D721Med (cell line): ENCODE measurements around the gene RNF150.

ENCODE experiments used
- DNase-seq: peaks from one replicate; pipeline ENCODE4 v3.0.0; 2011; ENCODE audit warnings: low spot score; ENCODE audit not compliant: insufficient read length
- FAIRE-seq: peaks from 2 replicates; lab custom pipeline; 2011; peaks lifted over from hg19 to GRCh38; lab: Jason Lieb, UNC
- TF ChIP-seq, protein P1 (sequence below): IDR thresholded peaks from 2 replicates; pipeline ENCODE4 v1.5.1; 2012; ENCODE audit warnings: mild to moderate bottlenecking, control low read depth; ENCODE audit not compliant: insufficient read depth; ENCODE audit errors: missing control alignments

The RNF150 gene

DNA sequence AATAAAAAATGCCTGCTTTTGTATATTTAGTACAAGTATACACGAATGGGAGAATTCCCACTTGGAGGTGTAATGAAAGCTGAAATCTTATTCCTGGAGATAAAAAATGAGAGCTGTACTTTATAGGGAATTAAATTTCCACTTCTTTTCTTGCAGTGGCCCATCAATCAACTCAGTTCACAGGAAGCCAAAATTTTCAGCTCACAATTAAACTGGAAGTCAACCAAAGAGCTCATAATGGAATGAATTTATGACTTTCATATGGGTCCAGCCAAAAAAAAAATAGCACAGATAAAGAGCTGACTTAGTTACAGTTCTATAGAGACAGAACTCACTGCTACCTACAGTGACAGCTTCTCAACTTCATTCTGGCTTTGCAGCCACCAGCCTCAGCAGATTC is 261.9 kb downstream of the RNF150 start:
- FAIRE-seq: no peak
- no peak for DNase-seq
- TF ChIP-seq, protein P1, sequence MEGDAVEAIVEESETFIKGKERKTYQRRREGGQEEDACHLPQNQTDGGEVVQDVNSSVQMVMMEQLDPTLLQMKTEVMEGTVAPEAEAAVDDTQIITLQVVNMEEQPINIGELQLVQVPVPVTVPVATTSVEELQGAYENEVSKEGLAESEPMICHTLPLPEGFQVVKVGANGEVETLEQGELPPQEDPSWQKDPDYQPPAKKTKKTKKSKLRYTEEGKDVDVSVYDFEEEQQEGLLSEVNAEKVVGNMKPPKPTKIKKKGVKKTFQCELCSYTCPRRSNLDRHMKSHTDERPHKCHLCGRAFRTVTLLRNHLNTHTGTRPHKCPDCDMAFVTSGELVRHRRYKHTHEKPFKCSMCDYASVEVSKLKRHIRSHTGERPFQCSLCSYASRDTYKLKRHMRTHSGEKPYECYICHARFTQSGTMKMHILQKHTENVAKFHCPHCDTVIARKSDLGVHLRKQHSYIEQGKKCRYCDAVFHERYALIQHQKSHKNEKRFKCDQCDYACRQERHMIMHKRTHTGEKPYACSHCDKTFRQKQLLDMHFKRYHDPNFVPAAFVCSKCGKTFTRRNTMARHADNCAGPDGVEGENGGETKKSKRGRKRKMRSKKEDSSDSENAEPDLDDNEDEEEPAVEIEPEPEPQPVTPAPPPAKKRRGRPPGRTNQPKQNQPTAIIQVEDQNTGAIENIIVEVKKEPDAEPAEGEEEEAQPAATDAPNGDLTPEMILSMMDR: no peak

DNA sequence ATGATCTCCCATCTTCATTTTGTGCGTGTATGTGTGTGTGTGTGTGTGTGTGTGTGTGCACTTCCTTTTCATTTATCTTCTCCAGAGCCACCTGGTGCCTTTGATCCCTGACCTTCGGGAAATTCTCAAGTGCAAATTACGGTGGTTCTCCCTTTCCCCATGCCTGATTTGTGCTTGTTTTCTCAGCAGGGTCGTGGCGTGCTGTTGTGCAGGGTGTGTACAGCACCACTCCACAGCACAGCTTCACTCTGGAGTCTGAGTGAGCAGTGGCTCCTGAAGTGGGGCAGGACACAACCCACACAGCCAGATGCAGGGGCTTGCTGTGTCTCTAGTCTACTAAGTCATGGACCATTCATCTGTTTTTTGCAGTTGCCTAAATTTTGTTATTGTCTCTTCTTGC is 262.8 kb downstream of the RNF150 start:
- DNase-seq (no peak), FAIRE-seq (no peak)
- TF ChIP-seq, protein P1: no peak

DNA sequence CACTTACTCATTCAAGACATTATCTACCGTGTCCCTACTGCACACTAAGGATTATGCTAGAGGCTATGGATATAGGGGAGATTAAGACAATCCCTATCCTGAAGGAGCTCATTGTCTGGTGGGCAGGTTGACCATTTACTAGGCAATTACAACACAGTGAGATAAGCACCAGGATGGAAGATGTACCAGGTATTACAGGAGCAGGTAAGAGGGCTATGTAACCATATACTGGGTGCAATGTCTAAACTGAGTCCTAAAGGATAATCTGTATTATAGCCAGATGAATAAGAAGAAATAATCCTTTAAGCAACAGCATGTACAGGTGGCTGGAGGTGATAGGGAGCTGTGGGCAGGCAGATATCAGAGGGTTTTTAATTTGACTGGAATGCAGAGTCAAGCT is 263.8 kb downstream of the RNF150 start:
- DNase-seq (no peak), FAIRE-seq (peak; percentile 76)
- TF ChIP-seq, protein P1: no peak

DNA sequence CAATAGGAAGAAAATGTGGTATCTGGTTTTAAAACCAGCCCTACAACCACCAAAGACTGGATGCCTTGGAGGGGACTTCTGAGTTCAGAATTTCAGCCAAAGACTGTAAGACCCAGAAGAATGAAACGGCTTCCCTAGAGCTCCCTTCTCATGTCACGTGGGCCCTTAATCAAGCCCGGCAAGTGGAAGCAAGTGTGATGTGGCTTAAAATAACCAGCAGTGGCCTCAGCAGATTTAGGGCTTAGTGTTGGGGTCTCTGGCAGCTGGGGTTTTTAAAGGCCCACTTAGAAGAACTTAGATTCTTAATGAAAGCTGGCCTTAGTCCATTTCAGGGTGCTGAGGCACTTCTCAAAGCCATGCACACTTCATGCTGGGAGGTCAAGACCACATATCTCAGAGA is 265.9 kb downstream of the RNF150 start:
- no peak for FAIRE-seq
- TF ChIP-seq, protein P1: no peak
- no peak for DNase-seq

DNA sequence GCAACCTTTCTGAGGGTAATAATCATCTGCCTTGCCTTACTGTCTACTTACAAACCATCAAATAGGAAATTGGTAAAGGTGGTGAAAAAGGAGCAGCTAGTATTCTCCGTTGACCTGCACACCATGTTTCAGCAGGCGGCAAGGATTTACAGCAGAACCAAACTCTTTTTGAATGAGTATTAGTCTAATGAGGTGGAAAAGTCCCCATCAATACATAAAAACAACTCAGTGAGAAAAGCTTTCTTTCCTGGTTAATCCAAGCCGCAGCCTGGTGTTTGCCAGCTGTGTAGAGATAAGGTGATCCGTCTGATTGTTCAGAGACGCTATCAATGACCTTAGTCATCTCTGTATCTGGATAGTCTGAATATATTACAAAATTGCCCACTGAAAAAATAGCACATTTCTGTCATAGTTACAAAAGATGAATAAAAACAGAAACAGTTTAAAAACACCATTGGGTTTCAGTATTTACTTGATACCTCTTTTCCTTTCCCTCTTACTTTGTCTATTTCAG is 266.7 kb downstream of the RNF150 start:
- DNase-seq (no peak), FAIRE-seq (peak; percentile 6)
- TF ChIP-seq, protein P1: no peak

DNA sequence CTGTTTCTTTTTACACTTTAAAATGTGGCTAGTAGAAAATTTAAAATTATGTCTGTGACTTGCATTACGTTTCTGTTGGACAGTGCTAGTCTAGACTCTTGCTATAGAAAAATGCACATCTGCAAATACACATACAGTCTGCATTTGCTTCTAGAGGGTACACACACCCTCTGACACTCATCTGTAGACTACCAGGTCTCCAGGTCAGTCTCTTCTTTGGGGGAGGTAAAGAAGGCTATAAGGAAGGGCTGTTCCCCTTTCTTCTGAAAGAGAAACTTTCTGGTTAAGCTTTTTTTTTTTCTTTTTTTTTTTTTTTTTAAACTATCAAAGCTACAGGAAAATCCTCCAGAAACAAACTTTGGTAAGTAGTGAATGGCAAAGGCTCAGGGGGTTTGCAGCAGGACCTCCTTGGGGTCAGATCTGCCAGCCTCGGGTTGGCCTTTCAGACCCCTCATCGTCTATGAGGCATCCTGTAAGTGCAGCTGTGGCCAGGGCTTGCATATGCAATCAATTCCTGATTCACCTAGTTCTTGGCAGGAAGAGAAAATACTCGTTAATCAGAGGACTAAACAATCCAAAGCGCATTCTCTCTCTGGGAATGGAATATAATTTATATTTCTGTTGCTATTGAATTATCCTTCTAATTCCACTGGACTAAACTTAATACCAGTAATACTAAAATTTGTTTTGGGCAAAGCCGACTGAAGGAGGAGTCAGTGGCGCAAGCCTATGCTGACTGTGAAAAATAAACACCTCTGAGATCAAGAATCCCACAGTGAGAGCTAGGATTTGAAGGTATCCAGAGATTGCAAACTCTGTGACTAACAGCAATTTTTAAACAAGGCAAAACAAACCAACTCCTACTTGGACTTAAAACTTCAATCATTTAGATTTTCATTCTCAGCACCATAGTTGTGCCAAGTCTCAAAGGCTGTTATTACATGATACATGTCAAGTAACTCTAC is 267.7 kb downstream of the RNF150 start:
- FAIRE-seq: peak; percentile 11
- TF ChIP-seq, protein P1: no peak
- no peak for DNase-seq

DNA sequence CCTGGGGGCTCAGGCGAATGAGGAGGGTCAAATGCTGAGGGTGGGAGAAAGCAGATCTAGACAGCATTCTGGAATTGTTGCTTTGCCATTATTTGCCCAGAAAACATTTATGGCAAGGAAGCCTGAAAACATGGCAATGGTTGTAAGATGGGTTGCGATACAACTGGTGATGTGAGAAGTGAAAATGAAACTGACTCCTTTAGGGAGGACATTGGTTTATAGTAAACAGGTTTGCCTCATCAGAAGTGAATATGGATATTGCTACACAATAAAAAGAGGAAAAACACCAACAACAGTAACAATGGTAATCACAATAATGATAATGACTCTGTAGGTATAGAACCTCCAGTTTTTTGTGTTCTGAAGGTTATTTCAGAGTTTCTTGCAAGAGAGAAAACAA is 270.1 kb downstream of the RNF150 start:
- FAIRE-seq (no peak), DNase-seq (no peak)
- TF ChIP-seq, protein P1: no peak
